Superior temporal gyrus (tissue), 1 donor: ENCODE results near the gene KCNIP4.
A peak's percentile ranks its signal among the peaks of the same experiment; 100 is the strongest.

ENCODE experiments used
- DNase-seq: peaks from one replicate; pipeline ENCODE4 v3.0.0-alpha.2; 2016; ENCODE audit errors: extremely low spot score

The KCNIP4 gene

DNA sequence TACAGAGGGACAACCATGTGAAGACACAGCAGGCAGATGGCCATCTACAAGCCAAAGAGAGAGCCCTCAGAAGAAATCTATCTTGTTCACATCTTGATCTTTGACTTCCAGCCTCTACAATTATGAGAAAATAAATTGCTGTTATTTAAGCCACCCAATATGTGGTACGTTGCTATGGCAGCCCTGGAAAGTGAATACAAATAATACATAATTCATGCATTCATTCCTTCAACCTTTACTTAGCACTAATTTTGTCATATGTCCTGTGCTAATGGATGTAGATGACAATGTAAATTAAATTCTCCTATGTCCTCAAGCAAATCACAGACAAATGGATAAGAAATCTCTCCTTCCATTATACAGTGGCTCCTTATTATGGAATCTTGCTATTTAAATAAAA lies 886.7 kb downstream of the KCNIP4 start:
- DNase-seq, result no peak

DNA sequence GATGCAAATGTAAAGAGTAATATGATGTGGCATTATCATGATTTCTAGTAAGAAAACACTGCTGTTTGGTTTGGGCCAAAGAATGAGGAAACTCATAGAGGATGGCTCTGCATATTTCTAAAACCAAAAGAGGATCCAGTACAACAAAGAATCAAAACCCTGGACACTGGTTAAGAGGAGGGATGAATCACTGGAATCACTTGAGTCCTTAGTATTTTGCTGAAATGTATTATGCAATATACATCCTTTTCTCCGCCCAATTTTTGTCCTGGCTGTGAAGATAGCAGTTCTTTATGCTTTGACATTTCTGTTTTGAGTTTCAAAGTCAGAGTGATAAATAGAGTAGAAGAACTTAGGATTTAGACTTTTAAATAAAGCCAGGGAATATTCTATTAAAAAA lies 902.4 kb downstream of the KCNIP4 start:
- no peak for DNase-seq

DNA sequence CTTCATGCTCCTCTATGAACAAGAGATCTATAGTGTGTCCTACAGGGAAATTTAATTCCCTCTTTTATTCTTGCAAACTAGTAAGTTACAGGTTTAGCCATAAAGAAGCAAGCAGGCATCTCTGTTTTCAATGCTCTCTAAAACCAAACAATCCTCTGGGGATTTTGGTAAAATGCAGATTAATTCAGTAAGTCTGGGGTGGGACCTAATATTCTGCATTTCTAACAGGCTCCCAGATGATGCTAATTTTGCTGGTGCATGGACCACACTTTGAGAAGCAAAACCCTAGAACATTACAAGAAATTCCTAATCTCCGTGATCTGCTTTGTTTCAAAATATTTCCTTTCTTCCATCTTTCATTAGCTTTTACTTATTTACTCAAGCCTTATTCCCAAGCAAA lies 903.5 kb downstream of the KCNIP4 start:
- no peak for DNase-seq

DNA sequence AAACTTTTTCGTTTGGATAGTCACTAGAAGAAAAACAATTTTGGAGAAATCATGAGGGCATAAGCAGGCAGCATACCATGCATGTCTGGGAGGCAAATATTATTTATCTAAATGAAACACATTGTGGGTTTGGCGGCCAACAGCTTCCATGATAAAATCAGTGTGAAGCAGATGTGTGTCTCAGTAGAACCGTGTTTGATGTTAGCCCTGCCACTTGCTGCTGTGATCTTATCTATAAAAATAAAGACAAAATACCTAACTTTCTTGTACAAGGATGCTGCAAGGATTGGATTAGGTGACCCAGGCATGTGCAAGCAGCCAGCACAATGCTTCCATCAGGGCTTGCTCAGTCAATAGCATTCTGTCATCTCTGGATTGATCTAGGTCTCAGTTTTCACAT lies 906.9 kb downstream of the KCNIP4 start:
- no peak for DNase-seq

DNA sequence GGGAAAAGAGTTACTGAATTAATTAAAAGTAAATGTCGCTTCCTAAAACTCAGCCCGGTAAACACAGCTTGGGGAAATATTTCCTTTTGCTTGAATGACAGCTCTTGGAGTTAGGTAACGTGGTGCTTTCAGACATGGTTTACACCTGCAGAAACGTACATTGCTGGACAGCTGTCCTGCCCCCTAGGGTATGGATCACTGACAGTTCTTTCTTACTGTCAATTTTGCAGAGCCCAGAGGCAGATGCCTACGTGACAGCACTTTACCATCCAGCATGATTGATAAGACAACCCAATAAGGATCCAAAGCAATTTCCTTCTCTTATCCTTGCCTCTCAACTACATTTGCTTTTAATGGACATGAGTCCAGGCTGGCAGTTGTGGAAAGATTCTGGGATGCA lies 913.8 kb downstream of the KCNIP4 start:
- no peak for DNase-seq

DNA sequence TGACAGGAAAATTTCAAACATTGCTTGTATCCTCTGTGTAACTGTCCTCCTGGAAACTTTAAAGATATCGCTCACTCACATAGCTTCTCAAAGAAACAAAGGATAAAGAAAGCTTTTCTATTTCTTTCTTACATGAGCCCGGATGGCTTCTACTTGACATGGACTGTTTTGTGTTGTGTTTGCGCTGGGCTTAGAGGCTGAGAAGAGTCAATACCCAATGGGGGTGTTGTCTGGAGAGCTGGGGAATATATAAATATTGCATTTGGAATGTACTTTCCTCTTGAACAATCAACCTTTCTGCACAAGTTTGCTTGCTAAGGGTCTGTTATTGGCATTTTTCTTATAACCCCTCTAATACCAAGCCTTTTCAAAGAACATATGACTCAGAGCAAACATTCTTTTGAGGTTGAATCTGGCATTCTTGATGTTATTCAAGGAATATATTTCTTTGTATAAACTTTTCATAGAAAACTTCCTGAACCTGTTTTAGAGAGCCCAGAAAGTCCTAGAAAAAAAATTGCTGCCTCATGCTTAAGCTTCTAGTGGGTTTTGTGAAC lies 916.4 kb downstream of the KCNIP4 start:
- DNase-seq, result no peak

DNA sequence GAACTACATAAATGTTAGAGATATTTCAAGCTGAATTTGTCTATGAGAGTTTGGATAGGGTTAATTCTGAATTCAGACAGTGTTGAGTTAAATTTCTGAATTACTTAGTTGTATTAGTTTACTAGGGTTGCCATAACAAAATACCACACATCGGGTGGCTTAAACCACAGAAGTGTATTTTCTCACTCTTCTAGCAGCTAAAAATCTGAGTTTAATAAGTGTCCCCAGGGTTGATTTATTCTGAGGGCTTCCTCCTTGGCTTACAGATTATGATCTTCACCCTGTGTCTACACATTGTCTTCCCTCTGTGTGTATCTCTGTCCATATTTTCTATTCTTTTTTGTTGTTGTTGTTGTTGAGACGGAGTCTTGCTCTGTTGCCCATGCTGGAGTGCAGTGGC lies 929.8 kb downstream of the KCNIP4 start:
- DNase-seq, result no peak

DNA sequence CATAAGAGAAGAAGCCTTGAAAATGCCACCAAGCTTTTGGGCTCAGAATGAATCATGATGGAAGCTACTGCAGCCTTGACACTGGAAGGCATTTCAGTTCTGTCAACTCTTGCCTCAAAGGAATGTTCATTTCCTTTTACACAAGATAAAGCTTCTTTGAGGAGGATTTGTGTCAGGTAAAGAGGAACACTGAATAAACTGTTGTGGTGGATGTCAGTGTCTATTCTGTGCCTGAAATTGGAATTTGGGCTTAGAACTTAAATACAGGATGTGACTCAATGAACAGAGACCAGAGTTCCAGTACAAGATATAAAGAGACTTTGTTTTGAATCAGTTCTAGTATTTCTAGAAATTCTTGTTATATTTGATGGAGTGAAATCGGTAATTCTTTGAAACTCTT lies 935.1 kb downstream of the KCNIP4 start:
- no peak for DNase-seq

DNA sequence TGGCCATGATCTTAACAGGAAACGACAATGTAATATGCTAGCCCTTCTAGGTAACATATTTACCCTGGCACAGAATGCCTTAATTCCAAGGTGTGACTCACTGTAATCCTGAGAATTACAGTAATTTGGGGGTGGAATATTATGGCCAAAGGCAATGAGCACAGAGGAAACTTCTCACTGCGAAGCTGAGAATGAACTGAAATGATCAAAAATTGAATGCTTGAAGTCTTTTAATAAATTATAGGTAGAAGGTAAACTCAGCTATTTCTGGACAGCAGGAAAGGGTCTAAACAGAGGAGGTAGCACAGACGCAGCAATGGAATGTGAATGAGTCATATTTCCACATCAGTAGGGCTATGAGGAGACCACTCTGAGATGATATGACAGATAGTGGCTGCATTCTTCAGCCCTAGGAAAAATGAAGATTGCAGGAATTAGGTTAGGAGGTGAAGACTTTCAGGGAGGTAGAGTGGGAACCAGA lies 935.7 kb downstream of the KCNIP4 start:
- DNase-seq, result no peak

DNA sequence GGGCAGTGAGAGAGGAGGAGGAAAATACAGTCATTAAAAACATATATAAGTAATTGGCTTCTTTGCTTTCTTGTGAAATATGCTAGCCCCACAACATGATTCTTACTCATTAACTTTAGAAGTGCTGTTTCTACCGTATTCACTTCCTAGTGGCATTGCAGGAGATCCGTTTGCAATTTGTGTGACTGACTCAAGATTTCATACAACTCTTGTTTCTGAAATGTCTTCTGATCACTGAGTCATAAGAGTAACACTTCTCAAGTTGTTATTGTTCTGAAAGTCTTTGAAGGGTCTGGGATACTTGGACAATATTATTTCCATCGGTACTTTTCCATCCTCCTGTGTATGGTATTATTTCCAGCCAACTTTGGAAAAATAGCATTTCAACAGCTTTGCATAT lies 937.5 kb downstream of the KCNIP4 start:
- DNase-seq, result no peak

DNA sequence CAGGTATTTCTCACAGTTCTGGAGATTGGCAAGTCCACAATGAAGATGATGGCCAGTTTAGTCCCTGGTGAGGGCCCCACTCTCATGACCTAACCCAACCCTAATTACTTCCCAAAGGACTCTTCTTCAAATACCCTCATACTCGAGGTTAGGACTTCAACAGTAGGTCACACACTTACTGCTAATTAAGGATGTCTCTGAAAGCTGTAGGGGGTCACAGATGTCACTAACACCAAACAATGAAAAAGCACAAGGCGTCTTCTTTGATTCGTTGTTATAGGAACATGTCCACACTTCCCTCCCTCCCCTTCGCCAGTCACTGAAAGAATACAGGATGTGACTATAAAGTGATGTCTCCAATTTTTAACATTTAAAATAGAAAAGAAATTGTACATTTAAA lies 938.6 kb downstream of the KCNIP4 start:
- no peak for DNase-seq

DNA sequence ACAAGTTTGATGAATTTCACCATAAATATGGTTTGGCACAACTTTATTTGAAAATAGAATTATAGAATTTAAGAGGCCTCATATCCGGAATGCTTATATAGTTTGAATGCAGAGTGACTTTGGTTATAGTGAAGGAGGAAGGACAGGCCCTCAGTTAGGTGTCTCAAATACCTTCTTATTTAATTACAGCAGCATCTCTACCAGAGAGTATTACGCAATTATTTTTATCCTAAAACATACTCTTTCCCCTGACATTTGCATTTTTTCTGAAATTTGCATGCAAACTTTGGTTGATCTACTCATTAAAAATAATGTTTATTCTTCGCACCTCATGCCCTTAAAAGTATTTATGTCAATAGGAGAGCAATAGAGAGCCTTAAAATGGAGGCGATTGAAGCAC lies 942.9 kb downstream of the KCNIP4 start:
- DNase-seq, result no peak

DNA sequence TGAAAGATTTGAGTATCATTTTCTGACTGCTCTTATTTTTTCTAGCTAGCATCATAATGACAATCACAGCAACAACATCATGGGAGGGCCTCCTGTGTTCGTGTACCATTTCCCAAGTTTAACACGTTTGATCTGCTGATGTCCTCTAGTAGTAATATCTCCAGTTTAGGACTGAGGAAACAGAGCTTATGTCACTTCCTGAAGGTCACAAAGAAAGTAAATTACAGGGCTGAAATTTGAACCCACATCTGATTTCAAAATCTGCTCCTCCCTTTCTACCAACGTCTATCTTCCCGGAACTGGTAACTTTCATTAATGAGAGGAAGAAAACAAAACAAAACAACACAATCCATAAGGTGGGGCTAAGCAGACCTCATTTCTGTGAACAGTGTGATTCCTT lies 945.6 kb downstream of the KCNIP4 start:
- DNase-seq, result no peak

DNA sequence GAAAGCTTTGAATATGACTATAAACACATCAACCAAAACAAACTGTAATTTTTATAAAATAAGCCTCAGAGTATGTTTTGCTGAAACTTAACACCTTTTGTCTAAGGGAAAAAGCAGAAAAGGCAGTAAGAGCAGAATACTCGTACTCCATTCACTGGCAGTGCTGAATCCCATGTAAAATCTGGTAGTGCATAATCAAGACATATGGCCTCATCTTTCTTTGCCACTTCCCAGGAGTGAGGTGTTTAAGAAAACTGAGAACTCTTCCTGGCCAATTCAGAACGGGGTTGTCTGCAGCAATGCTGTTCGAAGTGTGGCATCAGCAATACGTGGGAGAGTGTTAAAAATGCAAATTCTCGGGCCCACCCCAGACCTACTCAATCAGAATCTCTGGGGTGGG lies 946.3 kb downstream of the KCNIP4 start:
- DNase-seq, result peak; percentile 44

DNA sequence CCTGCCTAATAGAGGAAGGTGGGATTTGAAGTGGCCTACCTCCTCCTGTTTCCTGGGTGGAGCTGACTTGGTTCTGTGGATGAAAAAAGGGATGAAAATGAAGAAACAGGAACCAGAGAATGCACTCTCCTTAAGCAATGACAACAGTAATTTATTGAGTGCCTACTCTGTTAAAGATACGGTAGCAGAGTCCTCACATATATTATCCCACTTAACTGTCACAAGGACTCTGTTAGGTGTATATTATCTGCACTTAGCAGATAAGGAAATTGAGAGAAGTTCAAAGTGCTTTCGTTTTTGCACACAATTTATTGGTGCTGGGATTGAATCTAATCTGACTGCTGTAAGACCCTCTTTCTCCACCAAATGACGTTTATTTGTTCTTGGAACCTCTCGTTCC lies 947.1 kb downstream of the KCNIP4 start:
- no peak for DNase-seq

DNA sequence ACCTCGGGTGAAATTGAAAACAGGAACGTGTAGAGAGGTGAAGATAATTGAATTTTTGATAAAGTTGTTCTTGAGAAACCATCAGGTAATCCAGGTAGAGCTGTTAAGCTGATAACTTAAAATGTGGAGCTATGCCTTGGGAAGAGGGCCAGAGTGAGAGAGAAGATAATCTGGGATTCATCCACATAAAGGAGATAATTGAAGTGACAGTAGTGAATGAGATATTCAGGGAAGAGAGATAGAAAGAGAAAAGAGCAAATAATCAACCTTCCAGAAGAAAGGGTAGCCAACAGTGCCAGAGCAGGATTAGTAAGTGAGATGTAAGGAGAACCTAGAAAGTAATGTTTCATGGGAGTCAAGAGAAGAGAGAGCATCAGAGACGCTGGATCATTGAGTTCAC lies 950.7 kb downstream of the KCNIP4 start:
- no peak for DNase-seq

DNA sequence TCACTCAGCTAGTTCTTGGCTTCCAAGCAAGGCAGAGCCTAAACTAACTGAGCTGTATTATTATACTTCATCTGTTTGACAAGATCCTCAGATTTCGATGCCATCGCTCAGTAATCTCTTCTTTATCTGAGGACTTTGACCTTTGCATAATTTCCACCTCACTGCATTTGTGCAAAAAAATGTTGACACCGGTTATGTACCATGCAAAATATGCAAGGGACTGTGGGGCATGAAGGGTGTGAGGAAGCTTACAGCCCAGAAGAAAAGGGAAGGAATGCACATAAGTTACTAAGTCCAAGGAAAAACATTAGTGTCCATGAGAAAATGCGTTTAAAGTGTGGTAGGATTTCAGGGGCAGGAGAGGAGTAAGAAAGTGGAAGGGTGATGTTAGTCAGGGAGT lies 953.0 kb downstream of the KCNIP4 start:
- DNase-seq, result no peak

DNA sequence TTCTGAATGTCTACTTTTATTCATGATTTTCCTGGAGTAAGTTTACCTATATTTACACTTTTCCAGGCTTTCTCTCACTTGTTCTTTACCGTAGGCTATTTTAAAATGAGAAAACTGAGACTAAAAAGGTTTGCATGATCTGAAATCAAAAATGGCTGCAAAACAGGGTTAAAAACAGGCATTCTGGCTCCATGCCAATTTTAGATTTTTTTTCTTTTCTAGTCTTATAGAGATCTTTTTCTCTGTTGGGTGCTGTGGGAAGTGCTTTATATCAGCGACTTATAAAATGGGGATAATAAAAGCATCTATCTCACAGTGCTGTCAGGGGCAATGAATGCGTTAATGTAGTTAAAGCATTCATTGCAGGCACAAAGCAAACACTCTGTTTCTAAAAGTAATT lies 953.6 kb downstream of the KCNIP4 start:
- DNase-seq, result no peak

DNA sequence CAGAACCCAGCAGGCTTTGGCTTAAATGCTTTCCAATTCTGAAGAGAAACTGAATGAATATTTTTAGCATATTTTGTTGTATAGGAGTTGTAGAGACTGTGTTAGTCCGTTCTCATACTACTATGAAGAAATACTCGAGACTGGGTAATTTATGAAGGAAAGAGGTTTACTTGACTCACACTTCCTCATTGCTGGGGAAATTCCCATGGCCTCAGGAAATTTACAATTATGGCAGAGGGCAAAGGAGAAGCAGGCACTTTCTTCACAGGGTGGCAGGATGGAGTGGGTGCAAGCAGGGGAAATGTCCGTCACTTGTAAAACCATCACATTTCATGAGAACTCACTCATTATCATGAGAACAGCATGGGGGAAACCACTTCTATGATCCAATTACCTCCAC lies 956.6 kb downstream of the KCNIP4 start:
- no peak for DNase-seq

DNA sequence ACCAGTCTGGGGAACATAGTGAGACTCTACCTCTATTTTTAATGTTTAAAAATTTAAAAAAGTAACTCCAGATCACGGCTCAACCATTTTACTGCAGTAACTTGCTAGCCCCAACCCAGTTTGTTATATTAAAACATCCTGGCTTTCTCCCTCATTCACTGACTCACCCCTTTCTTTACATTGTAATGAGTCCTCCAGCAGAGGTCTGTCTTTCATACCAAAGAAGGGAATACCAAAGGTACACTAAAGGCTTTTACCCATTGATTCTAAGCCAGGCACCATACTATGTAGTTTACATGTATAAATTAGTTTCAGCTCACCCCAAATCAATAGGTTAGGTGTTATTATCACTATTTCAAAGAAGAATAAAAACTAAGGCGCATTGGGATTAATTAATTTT lies 961.4 kb downstream of the KCNIP4 start:
- DNase-seq, result no peak

DNA sequence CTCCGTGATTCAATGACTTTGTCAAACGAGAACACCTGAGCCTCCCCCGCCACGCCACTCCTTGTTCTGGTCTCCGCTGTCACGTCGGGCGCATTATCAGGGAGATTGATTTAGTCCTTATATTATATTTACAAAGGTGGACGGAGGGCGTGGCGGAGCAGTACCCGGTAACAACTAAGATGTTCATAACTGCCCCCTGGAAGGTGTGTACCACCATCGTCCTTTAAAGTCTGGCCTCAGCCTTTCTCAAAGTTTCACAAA lies 964.1 kb downstream of the KCNIP4 start:
- DNase-seq, result no peak

DNA sequence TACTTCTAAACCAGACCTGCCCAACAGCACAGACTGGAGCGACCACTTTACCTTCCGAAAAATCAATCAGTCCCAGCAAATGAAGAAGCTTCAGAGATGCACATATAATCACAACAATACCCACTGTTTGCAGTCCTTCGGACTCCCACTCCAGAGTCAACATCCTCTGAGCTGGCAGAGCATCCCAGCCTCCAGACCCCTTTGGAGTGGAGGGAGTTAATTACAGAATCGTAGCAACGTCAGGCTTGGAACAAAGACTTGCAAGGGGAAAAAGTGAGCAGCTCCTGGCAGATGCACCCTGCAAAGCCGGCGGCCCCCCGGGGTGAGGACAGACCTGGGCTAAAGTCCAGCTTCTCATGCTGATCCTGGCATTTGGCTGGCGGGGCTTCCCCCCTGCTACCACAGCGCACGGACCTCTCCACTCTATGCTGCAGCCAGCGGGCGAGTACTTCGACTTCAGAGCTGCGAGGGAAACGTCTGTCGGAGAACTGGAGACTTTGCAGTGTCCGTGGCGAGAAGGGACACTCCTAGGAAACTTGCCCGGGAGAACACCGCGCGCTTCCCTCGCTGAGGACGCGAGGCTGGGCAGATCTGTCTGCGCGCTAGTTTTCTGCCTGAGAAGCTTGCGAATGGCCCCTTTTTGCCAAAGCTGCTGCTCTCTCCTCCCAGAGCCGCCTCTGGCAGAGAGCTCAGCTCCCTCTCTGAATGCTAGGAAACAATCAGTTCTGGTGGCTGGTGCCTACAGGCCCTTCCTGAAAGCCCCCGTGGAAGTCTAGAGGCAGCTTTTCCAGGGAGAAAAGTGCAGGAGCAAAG lies 964.6 kb downstream of the KCNIP4 start:
- DNase-seq, result no peak

DNA sequence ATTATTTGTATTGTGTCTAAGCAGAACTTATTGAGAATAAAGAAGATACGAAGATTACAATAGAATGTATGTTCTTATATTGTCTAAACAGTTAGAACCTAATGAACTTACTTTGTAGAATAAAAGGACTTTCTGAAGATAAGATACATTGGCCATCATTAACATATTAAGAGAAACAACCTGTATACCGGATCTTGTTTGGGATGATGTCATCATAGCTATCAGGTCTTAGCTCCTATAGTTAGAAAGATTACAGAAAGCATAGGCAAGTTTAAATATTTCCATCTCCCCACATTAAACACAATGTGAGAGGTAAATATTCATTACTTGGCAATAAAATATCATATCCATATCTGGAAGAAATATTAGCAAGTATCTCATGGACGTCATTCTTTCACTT lies 966.0 kb downstream of the KCNIP4 start:
- no peak for DNase-seq

DNA sequence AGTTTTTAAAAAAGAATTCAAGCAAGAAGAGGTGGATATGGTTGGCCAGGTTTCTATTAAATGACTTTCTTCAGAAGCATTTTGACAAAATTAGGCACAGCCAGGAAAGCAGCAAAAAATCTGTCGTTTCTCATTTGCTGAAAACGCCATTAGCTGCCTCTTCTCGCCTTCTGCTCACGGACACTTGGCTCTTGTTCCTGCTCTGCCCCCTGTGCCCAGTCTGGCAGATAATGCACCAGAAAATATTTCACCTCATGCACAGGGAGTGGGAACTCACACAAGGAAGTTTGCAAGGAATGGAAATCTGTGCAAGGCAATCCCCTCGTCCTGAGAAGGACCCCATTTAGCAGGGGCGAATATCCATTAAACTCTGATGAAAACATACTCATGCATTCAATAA lies 988.3 kb downstream of the KCNIP4 start:
- DNase-seq, result no peak
